Gastroesophageal sphincter (tissue), 4 donors: ENCODE data around the gene DNAAF2. TPM values are rescaled to one million over a fixed set of nuclear protein-coding genes. Genes with fewer than 3 reads are reported as not detected.

ENCODE experiments used
- ATAC-seq: fragments of 150-250 bp; one replicate; pipeline ENCODE4 v1.9.1; 2016; ENCODE audit warnings: mild to moderate bottlenecking, moderate library complexity
- H3K27ac ChIP-seq, 4 donors: fragments of 200-600 bp; sonication (generic) in 3 of 4; 1 replicate in 3 of 4; 2 replicates in 1 of 4; pipeline ENCODE4 v1.5.1; 2016 to 2019
- H3K27me3 ChIP-seq: fragments of 200-600 bp; sonication (generic); one replicate; pipeline ENCODE4 v1.5.1; 2019
- H3K36me3 ChIP-seq, 2 donors: fragments of 200-600 bp; sonication (generic); one replicate each; pipeline ENCODE4 v1.5.1; 2019; ENCODE audit warnings: control low read depth in 1 of 2
- H3K4me1 ChIP-seq, 3 donors: fragments of 200-600 bp; sonication (generic); 1 replicate in 2 of 3; 2 replicates in 1 of 3; pipeline ENCODE4 v1.5.1; 2016 to 2019; ENCODE audit warnings: control low read depth in 2 of 3
- H3K4me3 ChIP-seq, 2 donors: fragments of 200-600 bp; sonication (generic); one replicate each; pipeline ENCODE4 v1.5.1; 2019; ENCODE audit warnings: mild to moderate bottlenecking in 1 of 2, moderate library complexity in 1 of 2
- H3K9me3 ChIP-seq, 3 donors: fragments of 200-600 bp; sonication (generic); one replicate each; pipeline ENCODE4 v1.5.1; 2017 to 2019; ENCODE audit warnings: control low read depth in 2 of 3
- EP300 ChIP-seq: sonication (generic); formaldehyde crosslinking; IDR thresholded peaks from one replicate; pipeline ENCODE4 v1.6.1; 2017; ENCODE audit warnings: antibody characterized with exemption, mild to moderate bottlenecking
- POLR2A ChIP-seq, 2 donors: fragments of 450-650 bp; IDR thresholded peaks; one replicate each; pipeline ENCODE4 v1.6.1; 2017; ENCODE audit warnings: antibody characterized with exemption in 2 of 2, mild to moderate bottlenecking in 2 of 2, moderate library complexity in 1 of 2
- POLR2AphosphoS5 ChIP-seq: sonication (generic); formaldehyde crosslinking; IDR thresholded peaks from one replicate; pipeline ENCODE4 v1.6.1; 2017; ENCODE audit warnings: antibody characterized with exemption
- WGBS, 2 donors: methylation state at CpG; one replicate each; pipeline ENCODE4 v1.1.5; 2018; ENCODE audit warnings: low coverage in 1 of 2; 5-methylcytosine and 5-hydroxymethylcytosine counted together
- total RNA-seq, 4 donors: library from RNA; depleted of rRNA; stranded (reverse); fragments of >200 nt; gene quantifications; one replicate each; pipeline ENCODE4 v1.1.0, GENCODE V29; 2016
- TF ChIP-seq, protein P1 (sequence below), 4 experiments: fragments of 200-600 bp in 2 of 4; fragments of 450-650 bp in 2 of 4; sonication (generic) in 1 of 4; IDR thresholded peaks; one replicate each; pipeline ENCODE4 v1.5.1; 2017 to 2019; ENCODE audit warnings: antibody characterized with exemption in 4 of 4, mild to moderate bottlenecking in 2 of 4, moderate library complexity in 2 of 4

Gene DNAAF2
- total RNA-seq, 4 donors from 2014 or later, result 6.8 to 10.4 (median 9.0) TPM

DNA sequence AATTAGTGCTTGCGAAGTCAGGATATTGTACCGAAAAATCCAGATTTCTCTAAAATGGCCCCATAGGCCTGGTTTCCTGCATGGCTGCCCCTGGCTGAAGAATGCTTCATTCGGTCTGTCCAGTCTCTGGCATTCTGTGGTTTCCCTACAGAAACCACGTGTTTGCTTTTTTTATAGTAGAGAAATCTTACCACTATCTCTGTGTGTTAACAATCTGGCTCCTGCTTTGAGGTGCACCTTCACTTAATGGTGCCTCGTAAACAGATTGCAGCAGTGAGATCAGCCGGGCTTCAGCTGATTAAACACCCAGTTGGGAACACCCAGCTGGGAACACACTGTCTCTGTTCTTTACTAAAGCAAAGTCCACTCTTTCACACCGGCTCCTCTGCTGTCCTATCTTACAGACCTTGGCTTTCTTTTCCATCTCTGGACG is 6.7 kb upstream of the DNAAF2 start:
- 65 to 80% methylated on average over 6 to 8 of the region's 8 CpGs for WGBS, 2 donors
- ATAC-seq, result no peak
- Histone ChIP-seq H3K9me3 (no peaks in the 10 kb centered on the region), H3K36me3 (peaks cover 0 to 6% of the 10 kb centered on the region in 2 donors), H3K27ac (peak overlapping the region in 1 of 4 donors; percentile 3), H3K4me3 (no peak overlapping the region), H3K27me3 (no peaks in the 10 kb centered on the region), H3K4me1 (peaks cover 0 to 20% (median 0%) of the 10 kb centered on the region in 3 donors)
- no peak for TF ChIP-seq POLR2AphosphoS5

DNA sequence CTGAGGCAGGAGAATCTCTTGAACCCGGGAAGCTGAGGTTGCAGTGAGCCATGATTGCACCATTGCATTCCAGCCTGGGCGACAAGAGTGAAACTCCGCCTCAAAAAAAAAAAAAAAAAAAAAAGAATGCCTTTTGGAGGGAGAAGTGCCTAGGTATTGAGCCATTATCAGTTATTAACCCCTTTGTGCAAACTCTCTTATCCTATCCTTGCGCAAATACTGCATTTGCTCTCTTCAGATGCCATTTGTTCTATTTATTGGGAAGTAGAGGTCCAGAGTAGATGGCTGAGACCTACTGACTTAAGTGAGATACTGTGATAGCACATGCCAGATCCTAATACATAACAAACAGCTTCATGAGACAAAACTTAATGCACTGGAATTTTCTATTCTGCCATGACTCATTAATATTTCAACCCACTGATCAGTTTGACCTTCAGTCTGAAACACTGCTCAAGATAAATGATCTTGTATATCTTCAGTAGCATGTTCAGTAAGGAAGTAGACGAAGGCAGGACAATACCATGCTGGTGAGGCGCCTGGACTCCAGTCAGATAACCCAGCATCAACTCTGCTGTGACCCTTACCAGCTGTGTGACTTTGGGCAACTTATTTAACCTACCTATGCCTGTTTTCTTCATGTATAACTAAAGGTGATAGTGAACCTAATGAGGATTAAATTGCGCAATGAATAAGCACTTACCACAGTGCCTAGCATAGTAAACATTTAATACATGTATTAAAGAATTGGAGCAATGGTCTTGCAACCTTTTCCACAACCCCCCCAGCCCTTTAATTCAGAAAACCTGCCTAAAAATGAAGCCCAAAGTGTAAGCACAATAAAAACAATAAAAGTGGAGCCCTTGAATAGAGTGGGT is 5.7 kb upstream of the DNAAF2 start:
- peaks cover 0 to 29% (median 0%) of the 10 kb centered on the region in 3 donors for H3K4me1 ChIP-seq
- ATAC-seq, result no peak
- H3K9me3 ChIP-seq, result no peaks in the 10 kb centered on the region
- no peaks in the 10 kb centered on the region for H3K27me3 ChIP-seq
- 94 to 100% methylated on average over 3 to 7 of the region's 7 CpGs for WGBS, 2 donors
- TF ChIP-seq EP300, result no peak
- TF ChIP-seq, protein P1, sequence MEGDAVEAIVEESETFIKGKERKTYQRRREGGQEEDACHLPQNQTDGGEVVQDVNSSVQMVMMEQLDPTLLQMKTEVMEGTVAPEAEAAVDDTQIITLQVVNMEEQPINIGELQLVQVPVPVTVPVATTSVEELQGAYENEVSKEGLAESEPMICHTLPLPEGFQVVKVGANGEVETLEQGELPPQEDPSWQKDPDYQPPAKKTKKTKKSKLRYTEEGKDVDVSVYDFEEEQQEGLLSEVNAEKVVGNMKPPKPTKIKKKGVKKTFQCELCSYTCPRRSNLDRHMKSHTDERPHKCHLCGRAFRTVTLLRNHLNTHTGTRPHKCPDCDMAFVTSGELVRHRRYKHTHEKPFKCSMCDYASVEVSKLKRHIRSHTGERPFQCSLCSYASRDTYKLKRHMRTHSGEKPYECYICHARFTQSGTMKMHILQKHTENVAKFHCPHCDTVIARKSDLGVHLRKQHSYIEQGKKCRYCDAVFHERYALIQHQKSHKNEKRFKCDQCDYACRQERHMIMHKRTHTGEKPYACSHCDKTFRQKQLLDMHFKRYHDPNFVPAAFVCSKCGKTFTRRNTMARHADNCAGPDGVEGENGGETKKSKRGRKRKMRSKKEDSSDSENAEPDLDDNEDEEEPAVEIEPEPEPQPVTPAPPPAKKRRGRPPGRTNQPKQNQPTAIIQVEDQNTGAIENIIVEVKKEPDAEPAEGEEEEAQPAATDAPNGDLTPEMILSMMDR (IDR thresholded peaks at IDR 0.05), result no peak
- no peak for TF ChIP-seq POLR2AphosphoS5
- TF ChIP-seq POLR2A (IDR thresholded peaks at IDR 0.05), result no peak
- peaks cover 0 to 8% of the 10 kb centered on the region in 2 donors for H3K36me3 ChIP-seq
- H3K27ac ChIP-seq, result peak overlapping the region in 1 of 4 donors; percentile 3
- H3K4me3 ChIP-seq, result no peak overlapping the region

DNA sequence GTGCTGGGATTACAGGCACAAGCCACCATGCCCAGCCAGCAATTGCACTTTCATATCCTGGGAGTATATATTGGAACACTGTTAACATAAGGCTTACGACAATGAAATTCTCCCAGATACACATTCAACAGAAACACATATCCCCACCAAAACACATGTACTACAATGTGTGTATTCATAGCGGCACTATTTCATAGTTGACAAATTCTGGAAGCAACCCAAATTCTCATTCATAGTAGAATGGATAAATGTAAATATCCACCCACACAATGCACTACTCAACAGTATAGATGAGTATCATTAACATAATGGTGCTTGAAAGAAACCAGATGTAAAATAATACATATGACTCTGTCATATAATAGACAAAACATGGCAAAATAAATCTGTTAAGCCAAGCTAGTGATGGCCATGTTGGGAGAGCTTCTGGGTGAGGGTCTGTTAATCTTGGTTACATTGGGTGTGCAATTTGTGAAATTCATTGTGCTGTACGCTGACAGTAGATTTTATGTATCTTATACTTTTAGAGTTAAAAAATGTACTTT is 2.6 kb upstream of the DNAAF2 start:
- ATAC-seq, result no peak
- Histone ChIP-seq H3K36me3 (peaks cover 0 to 8% of the 10 kb centered on the region in 2 donors), H3K9me3 (no peaks in the 10 kb centered on the region), H3K27me3 (no peaks in the 10 kb centered on the region), H3K4me3 (no peak overlapping the region), H3K4me1 (peaks cover 0 to 36% (median 0%) of the 10 kb centered on the region in 3 donors), H3K27ac (no peak overlapping the region)
- no peak for TF ChIP-seq POLR2A (IDR thresholded peaks at IDR 0.05)
- no peak for TF ChIP-seq EP300
- TF ChIP-seq, protein P1 (IDR thresholded peaks at IDR 0.05), result no peak
- no peak for TF ChIP-seq POLR2AphosphoS5
- 75 to 80% methylated on average over 3 of the region's 3 CpGs for WGBS, 2 donors

DNA sequence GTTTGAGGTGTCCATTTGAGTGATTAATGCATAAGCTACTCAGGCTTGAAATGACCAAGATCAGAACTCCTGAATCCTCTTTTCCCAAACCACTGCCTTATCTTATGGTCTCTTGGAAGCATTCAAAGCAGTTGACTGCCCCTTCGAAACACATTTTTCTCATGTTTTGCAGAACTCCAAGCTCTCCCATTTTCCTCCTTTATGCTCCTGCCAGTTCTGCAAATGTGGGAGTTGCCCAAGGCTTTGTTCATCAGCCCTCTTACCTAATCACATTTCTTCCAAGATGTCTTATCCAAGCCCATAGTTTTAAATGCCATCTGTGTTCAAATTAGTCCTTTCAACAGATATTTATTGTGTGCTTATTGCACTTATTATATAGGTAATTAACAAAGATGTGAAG is 1.8 kb upstream of the DNAAF2 start:
- H3K4me1 ChIP-seq, result peaks cover 0 to 36% (median 0%) of the 10 kb centered on the region in 3 donors
- WGBS, 2 donors, result 73 to 92% methylated on average over 1 of the region's 1 CpG

More for the DNA sequence above, 1.8 kb upstream of the DNAAF2 start:
- Histone ChIP-seq H3K27me3 (no peaks in the 10 kb centered on the region), H3K27ac (no peak overlapping the region), H3K9me3 (no peaks in the 10 kb centered on the region), H3K36me3 (peaks cover 0 to 8% of the 10 kb centered on the region in 2 donors), H3K4me3 (no peak overlapping the region)
- ATAC-seq, result no peak
- TF ChIP-seq EP300 (no peak), POLR2AphosphoS5 (no peak), POLR2A (IDR thresholded peaks at IDR 0.05) (no peak)
- TF ChIP-seq, protein P1 (IDR thresholded peaks at IDR 0.05), result no peak
